Endothelial cell of umbilical vein (primary cell): ENCODE results near the gene CDKL4. TPM values are rescaled to one million over a fixed set of nuclear protein-coding genes. Genes with fewer than 3 reads are reported as not detected.

Experiments used
- BruUV-seq: library from RNA; stranded (reverse); fragments of 400-500 nt; replicated peaks from 2 replicates; lab custom pipeline; 2021; lab: Mats Ljungman, UMichigan
- CTCF ChIA-PET: fragments of 300-600, 350-600 bp; sonication (Branson Sonifier 250); formaldehyde crosslinking; loops from one replicate; lab custom pipeline; 2021; ENCODE audit warnings: antibody characterized with exemption, inconsistent platforms; lab: Charles Lee
- POLR2A ChIA-PET: fragments of 300-600, 350-600 bp; sonication (Branson Sonifier 250); formaldehyde crosslinking; loops from one replicate; lab custom pipeline; 2021; ENCODE audit warnings: antibody characterized with exemption, inconsistent platforms; lab: Charles Lee
- DNase-seq: peaks from one replicate; pipeline ENCODE4 v3.0.0-alpha.2; 2011; ENCODE audit warnings: low read depth, low spot score
- FAIRE-seq: peaks from 2 replicates; lab custom pipeline; 2011; peaks lifted over from hg19 to GRCh38; lab: Jason Lieb, UNC
- H2AFZ ChIP-seq: 2 replicates; pipeline ENCODE4 v1.6.0; 2012; ENCODE audit warnings: low read depth, low read length, control low read depth, inconsistent platforms
- H3K27ac ChIP-seq: 2 replicates; pipeline ENCODE4 v1.5.1; 2011; ENCODE audit warnings: low read depth, mild to moderate bottlenecking, control low read depth, low read length, moderate library complexity; ENCODE audit not compliant: insufficient read depth
- H3K27me3 ChIP-seq, 2 experiments: 2 replicates each; pipeline versions ENCODE4 v1.6.0 to v1.6.1; 2011; ENCODE audit warnings: low read length in 2 of 2, mixed read lengths in 1 of 2; ENCODE audit not compliant: control insufficient read depth in 2 of 2, insufficient read depth in 2 of 2
- H3K36me3 ChIP-seq, 2 experiments: 2 replicates in 1 of 2; 3 replicates in 1 of 2; pipeline ENCODE4 v1.5.1; 2011; ENCODE audit warnings: low read length in 2 of 2, mild to moderate bottlenecking in 1 of 2, moderate library complexity in 1 of 2; ENCODE audit not compliant: control insufficient read depth in 2 of 2, insufficient read depth in 2 of 2; ENCODE audit errors: extremely low read depth in 1 of 2
- H3K4me1 ChIP-seq: 3 replicates; pipeline ENCODE4 v1.5.1; 2011; ENCODE audit warnings: mild to moderate bottlenecking, low read length; ENCODE audit not compliant: control insufficient read depth, insufficient read depth; ENCODE audit errors: extremely low read depth
- H3K4me2 ChIP-seq: 2 replicates; pipeline ENCODE4 v1.6.1; 2011; ENCODE audit warnings: low read length, control low read depth, mixed read lengths; ENCODE audit not compliant: insufficient read depth
- H3K4me3 ChIP-seq, 3 experiments: fragments of 200-600 bp in 1 of 3; sonication (generic), shearing (Covaris generic) in 1 of 3; replicated peaks in 1 of 3; 2 replicates each; pipeline ENCODE4 v1.5.1; 2011 to 2016; ENCODE audit warnings: control low read depth in 3 of 3, low read length in 3 of 3, mild to moderate bottlenecking in 2 of 3, inconsistent platforms in 1 of 3, low read depth in 1 of 3, moderate library complexity in 1 of 3; ENCODE audit not compliant: insufficient read depth in 1 of 3
- H3K79me2 ChIP-seq: 2 replicates; pipeline ENCODE4 v1.6.0; 2012; ENCODE audit warnings: low read length, inconsistent platforms; ENCODE audit not compliant: control insufficient read depth, insufficient read depth
- H3K9ac ChIP-seq: replicated peaks from 2 replicates; pipeline ENCODE3; 2011; ENCODE audit warnings: low read length, control low read depth; ENCODE audit not compliant: insufficient read depth; ENCODE audit errors: extremely low read depth
- H3K9me1 ChIP-seq: replicated peaks from 3 replicates; pipeline ENCODE4 v1.6.0; 2011; ENCODE audit warnings: mild to moderate bottlenecking, low read length; ENCODE audit not compliant: control insufficient read depth, insufficient read depth; ENCODE audit errors: extremely low read depth
- H3K9me3 ChIP-seq: replicated peaks from 2 replicates; pipeline ENCODE4 v1.5.1; 2012; ENCODE audit warnings: low read length, inconsistent platforms; ENCODE audit not compliant: control insufficient read depth, insufficient read depth
- H4K20me1 ChIP-seq: replicated peaks from 2 replicates; pipeline ENCODE3; 2011; ENCODE audit warnings: mild to moderate bottlenecking, low read length; ENCODE audit not compliant: control insufficient read depth, insufficient read depth; ENCODE audit errors: extremely low read depth
- EZH2 ChIP-seq: IDR thresholded peaks from 2 replicates; pipeline ENCODE4 v1.6.1; 2012; ENCODE audit warnings: borderline replicate concordance, low read depth, mild to moderate bottlenecking, moderate library complexity, low read length, inconsistent platforms; ENCODE audit not compliant: severe bottlenecking
- FOS ChIP-seq: IDR thresholded peaks from 2 replicates; pipeline ENCODE4 v1.6.1; 2011; ENCODE audit warnings: mild to moderate bottlenecking, low read length, moderate library complexity, borderline replicate concordance; ENCODE audit not compliant: insufficient read depth
- GATA2 ChIP-seq: IDR thresholded peaks from 2 replicates; pipeline ENCODE4 v1.7.0; 2011; ENCODE audit warnings: low read depth, mild to moderate bottlenecking, moderate library complexity, mixed read lengths, low read length; ENCODE audit not compliant: insufficient read length, insufficient read depth
- JUN ChIP-seq: IDR thresholded peaks from 2 replicates; pipeline ENCODE4 v1.6.1; 2011; ENCODE audit warnings: borderline replicate concordance, low read depth; ENCODE audit not compliant: insufficient read length, insufficient read depth
- MYC ChIP-seq: IDR thresholded peaks from one replicate; pipeline ENCODE4 v1.6.1; 2011; ENCODE audit warnings: mild to moderate bottlenecking, low read depth, low read length
- POLR2A ChIP-seq: IDR thresholded peaks from 2 replicates; pipeline ENCODE4 v1.6.1; 2012; ENCODE audit warnings: low read depth, mild to moderate bottlenecking, control low read depth, low read length
- POLR2AphosphoS5 ChIP-seq: IDR thresholded peaks from 2 replicates; pipeline ENCODE4 v1.6.1; 2012; ENCODE audit warnings: low read depth, mild to moderate bottlenecking, control low read depth, low read length, moderate library complexity; ENCODE audit not compliant: insufficient read depth
- dilution Hi-C: fragments of 300-500 bp; cut with MboI; formaldehyde crosslinking; loops from one replicate; pipeline ENCODE4 v1.15.0; 2019; ENCODE audit warnings: low sequenced_read_pairs; ENCODE audit not compliant: extremely low pct_ligation_motif_present
- intact Hi-C: fragments of 100-400 bp; cut with micrococcal nuclease; formaldehyde crosslinking; loops from one replicate; pipeline ENCODE4 v1.10.0; 2022
- polyA plus RNA-seq, 4 experiments: library from polyadenylated mRNA; depleted of rRNA in 3 of 4; stranded (reverse) in 3 of 4; unstranded in 1 of 4; fragments of >200 nt; gene quantifications; 2 replicates each; pipeline versions ENCODE4 v1.2.1 to v1.2.3, GENCODE V29; 2011 to 2012; ENCODE audit warnings: missing spikeins in 1 of 4
- total RNA-seq: library from RNA; stranded (reverse); gene quantifications from 2 replicates; pipeline ENCODE4 v1.2.3, GENCODE V29; 2021
- TF ChIP-seq, protein P1 (sequence below), 2 donors: IDR thresholded peaks; 1 replicate in 1 of 2; 2 replicates in 1 of 2; pipeline ENCODE4 v1.5.1; 2011; ENCODE audit warnings: low read length in 2 of 2, mild to moderate bottlenecking in 2 of 2, moderate library complexity in 2 of 2, control low read depth in 1 of 2, inconsistent platforms in 1 of 2, low read depth in 1 of 2; ENCODE audit not compliant: insufficient read depth in 1 of 2; ENCODE audit errors: extremely low read depth in 1 of 2

The CDKL4 gene
- total and polyA plus RNA-seq, 2 donors (not counting 3 experiments of a cell fraction or from before 2014, with no cell fraction given) = 0.17 to 0.75 TPM

- no peaks in the 10 kb centered on the region for H3K9me1 ChIP-seq
- H4K20me1 ChIP-seq = no peaks in the 10 kb centered on the region
- no peak overlapping the region for H3K4me3 ChIP-seq
- H3K36me3 ChIP-seq = peaks cover 0 to 4% of the 10 kb centered on the region in 2 experiments
- no peak for DNase-seq
- intact Hi-C loops = no loop called here
- H3K9ac ChIP-seq = no peak overlapping the region
- ChIA-PET CTCF (no interaction called here), POLR2A (no interaction called here)
- no peak overlapping the region for H2AFZ ChIP-seq
- BruUV-seq = no TSS peak
- no peak for FAIRE-seq
- no peaks in the 10 kb centered on the region for H3K27me3 ChIP-seq
- H3K4me2 ChIP-seq = no peak overlapping the region
- H3K79me2 ChIP-seq = no peaks in the 10 kb centered on the region
- no peaks in the 10 kb centered on the region for H3K4me1 ChIP-seq
- dilution Hi-C loops = no loop called here
- TF ChIP-seq POLR2AphosphoS5 = no peak
- no peak for TF ChIP-seq MYC
- no peak for TF ChIP-seq EZH2
- TF ChIP-seq, protein P1, sequence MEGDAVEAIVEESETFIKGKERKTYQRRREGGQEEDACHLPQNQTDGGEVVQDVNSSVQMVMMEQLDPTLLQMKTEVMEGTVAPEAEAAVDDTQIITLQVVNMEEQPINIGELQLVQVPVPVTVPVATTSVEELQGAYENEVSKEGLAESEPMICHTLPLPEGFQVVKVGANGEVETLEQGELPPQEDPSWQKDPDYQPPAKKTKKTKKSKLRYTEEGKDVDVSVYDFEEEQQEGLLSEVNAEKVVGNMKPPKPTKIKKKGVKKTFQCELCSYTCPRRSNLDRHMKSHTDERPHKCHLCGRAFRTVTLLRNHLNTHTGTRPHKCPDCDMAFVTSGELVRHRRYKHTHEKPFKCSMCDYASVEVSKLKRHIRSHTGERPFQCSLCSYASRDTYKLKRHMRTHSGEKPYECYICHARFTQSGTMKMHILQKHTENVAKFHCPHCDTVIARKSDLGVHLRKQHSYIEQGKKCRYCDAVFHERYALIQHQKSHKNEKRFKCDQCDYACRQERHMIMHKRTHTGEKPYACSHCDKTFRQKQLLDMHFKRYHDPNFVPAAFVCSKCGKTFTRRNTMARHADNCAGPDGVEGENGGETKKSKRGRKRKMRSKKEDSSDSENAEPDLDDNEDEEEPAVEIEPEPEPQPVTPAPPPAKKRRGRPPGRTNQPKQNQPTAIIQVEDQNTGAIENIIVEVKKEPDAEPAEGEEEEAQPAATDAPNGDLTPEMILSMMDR (IDR thresholded peaks at IDR 0.05; ENCODE audit: extremely low read depth in 1 of 2, insufficient read depth in 1 of 2, low read depth in 1 of 2, low read length in 2 of 2) = no peak
- H3K27ac ChIP-seq = no peak overlapping the region
- H3K9me3 ChIP-seq = no peaks in the 10 kb centered on the region
Measured at GRCh38 chr2:39266139-39266805, 22.5 kb upstream of the CDKL4 start.

DNA sequence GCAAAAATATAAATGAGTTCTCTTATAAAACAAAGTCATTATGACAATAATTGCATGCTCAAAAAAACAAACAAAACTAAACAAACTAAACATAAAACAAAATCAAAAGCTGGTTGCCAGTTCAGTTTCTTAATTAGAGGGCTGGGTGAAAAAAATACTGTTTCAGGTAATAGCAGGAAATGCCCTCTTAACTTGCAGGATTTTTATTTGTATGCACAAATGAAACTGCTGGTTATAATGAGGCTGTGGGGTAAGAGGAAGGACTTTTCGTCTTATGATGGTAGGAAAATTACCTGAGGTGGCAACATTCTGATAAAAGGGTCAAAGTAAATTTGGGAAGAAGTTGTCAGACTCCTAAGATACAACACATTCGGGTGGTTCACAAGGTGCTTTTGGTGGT, 21.5 kb upstream of the CDKL4 start:
- H3K9me1 ChIP-seq = no peaks in the 10 kb centered on the region
- ChIA-PET CTCF (no interaction called here), POLR2A (no interaction called here)
- H3K9ac ChIP-seq = no peak overlapping the region
- H3K79me2 ChIP-seq = no peaks in the 10 kb centered on the region
- intact Hi-C loops (no loop called here), dilution Hi-C loops (no loop called here)
- no peaks in the 10 kb centered on the region for H3K9me3 ChIP-seq
- no peaks in the 10 kb centered on the region for H3K27me3 ChIP-seq
- no peak overlapping the region for H3K4me2 ChIP-seq
- no peaks in the 10 kb centered on the region for H3K4me1 ChIP-seq
- H3K27ac ChIP-seq = no peak overlapping the region
- BruUV-seq = no TSS peak
- H2AFZ ChIP-seq = no peak overlapping the region
- H3K4me3 ChIP-seq = no peak overlapping the region
- DNase-seq (no peak), FAIRE-seq (no peak)
- H4K20me1 ChIP-seq = no peaks in the 10 kb centered on the region
- TF ChIP-seq, protein P1 (IDR thresholded peaks at IDR 0.05; ENCODE audit: extremely low read depth in 1 of 2, insufficient read depth in 1 of 2, low read depth in 1 of 2, low read length in 2 of 2) = no peak
- TF ChIP-seq POLR2A (no peak), GATA2 (no peak), JUN (no peak), FOS (no peak), MYC (no peak), POLR2AphosphoS5 (no peak)
- peaks cover 0 to 2% of the 10 kb centered on the region in 2 experiments for H3K36me3 ChIP-seq
